HEK293 (cell line): ENCODE measurements around the gene KRTAP5-1.

Experiments used
- AEBP2 ChIP-seq: fragments of 450-650 bp; formaldehyde crosslinking; IDR thresholded peaks from 2 replicates; pipeline ENCODE4 v1.5.1; 2016; ENCODE audit warnings: missing biosample characterization, missing genetic modification characterization, borderline replicate concordance
- GLIS2 ChIP-seq: fragments of 450-650 bp; formaldehyde crosslinking; IDR thresholded peaks from 2 replicates; pipeline ENCODE4 v1.5.1; 2016; ENCODE audit warnings: missing biosample characterization, missing genetic modification characterization
- KLF7 ChIP-seq: fragments of 450-650 bp; formaldehyde crosslinking; IDR thresholded peaks from 2 replicates; pipeline ENCODE4 v1.5.1; 2016; ENCODE audit warnings: missing biosample characterization, missing genetic modification characterization, borderline replicate concordance
- KLF9 ChIP-seq: fragments of 450-650 bp; formaldehyde crosslinking; IDR thresholded peaks from 2 replicates; pipeline ENCODE4 v1.5.1; 2016; ENCODE audit warnings: missing biosample characterization, missing genetic modification characterization, low read depth
- PBX3 ChIP-seq: sonication (generic); formaldehyde crosslinking; IDR thresholded peaks from 2 replicates; pipeline ENCODE4 v1.8.1; 2022; ENCODE audit warnings: mild to moderate bottlenecking, moderate library complexity, missing genetic modification reagents
- SALL2 ChIP-seq: fragments of 450-650 bp; formaldehyde crosslinking; IDR thresholded peaks from 2 replicates; pipeline ENCODE4 v1.5.0; 2017; ENCODE audit warnings: missing biosample characterization, mild to moderate bottlenecking, missing genetic modification characterization, borderline replicate concordance
- ZBTB26 ChIP-seq: fragments of 450-650 bp; formaldehyde crosslinking; optimal IDR thresholded peaks from 2 replicates; pipeline ENCODE3; 2016; ENCODE audit warnings: missing biosample characterization, mild to moderate bottlenecking, missing genetic modification characterization
- ZBTB6 ChIP-seq: fragments of 450-650 bp; formaldehyde crosslinking; IDR thresholded peaks from 2 replicates; pipeline ENCODE4 v1.5.1; 2017; ENCODE audit warnings: missing biosample characterization, missing genetic modification characterization
- ZNF114 ChIP-seq: fragments of 450-650 bp; formaldehyde crosslinking; IDR thresholded peaks from 2 replicates; pipeline ENCODE4 v1.5.0; 2017; ENCODE audit warnings: missing biosample characterization, missing genetic modification characterization
- ZNF138 ChIP-seq: fragments of 450-650 bp; formaldehyde crosslinking; IDR thresholded peaks from 2 replicates; pipeline ENCODE4 v1.5.1; 2016; ENCODE audit warnings: missing biosample characterization, missing genetic modification characterization, borderline replicate concordance
- ZNF169 ChIP-seq: fragments of 450-650 bp; formaldehyde crosslinking; IDR thresholded peaks from 2 replicates; pipeline ENCODE4 v1.5.1; 2016; ENCODE audit warnings: missing biosample characterization, missing genetic modification characterization
- ZNF26 ChIP-seq: fragments of 450-650 bp; formaldehyde crosslinking; IDR thresholded peaks from 2 replicates; pipeline ENCODE4 v1.5.1; 2016; ENCODE audit warnings: missing biosample characterization, missing genetic modification characterization
- ZNF335 ChIP-seq: fragments of 450-650 bp; formaldehyde crosslinking; conservative IDR thresholded peaks from 2 replicates; pipeline ENCODE4 v1.5.1; 2016; ENCODE audit warnings: missing biosample characterization, missing genetic modification characterization
- ZNF366 ChIP-seq: fragments of 450-650 bp; formaldehyde crosslinking; conservative IDR thresholded peaks from 2 replicates; pipeline ENCODE4 v1.5.1; 2016; ENCODE audit warnings: missing biosample characterization, missing genetic modification characterization
- ZNF37A ChIP-seq: fragments of 450-650 bp; IDR thresholded peaks from 2 replicates; pipeline ENCODE4 v1.5.1; 2018; ENCODE audit warnings: missing biosample characterization, missing genetic modification characterization
- ZNF398 ChIP-seq: fragments of 450-650 bp; formaldehyde crosslinking; IDR thresholded peaks from 2 replicates; pipeline ENCODE4 v1.5.1; 2017; ENCODE audit warnings: missing biosample characterization, missing genetic modification characterization
- ZNF518A ChIP-seq: fragments of 450-650 bp; formaldehyde crosslinking; conservative IDR thresholded peaks from 2 replicates; pipeline ENCODE4 v1.5.1; 2016; ENCODE audit warnings: low read depth, missing biosample characterization, missing genetic modification characterization
- ZNF529 ChIP-seq: fragments of 450-650 bp; formaldehyde crosslinking; IDR thresholded peaks from 2 replicates; pipeline ENCODE4 v1.5.1; 2017; ENCODE audit warnings: missing genetic modification characterization, missing biosample characterization; ENCODE audit not compliant: insufficient replicate concordance
- ZNF571 ChIP-seq: fragments of 450-650 bp; formaldehyde crosslinking; IDR thresholded peaks from 2 replicates; pipeline ENCODE4 v1.5.0; 2017; ENCODE audit warnings: missing biosample characterization, missing genetic modification characterization
- ZNF596 ChIP-seq: fragments of 450-650 bp; IDR thresholded peaks from 2 replicates; pipeline ENCODE4 v1.5.0; 2018; ENCODE audit warnings: missing biosample characterization, mild to moderate bottlenecking, missing genetic modification characterization, moderate library complexity
- ZNF621 ChIP-seq: fragments of 450-650 bp; formaldehyde crosslinking; IDR thresholded peaks from 2 replicates; pipeline ENCODE4 v1.5.1; 2017; ENCODE audit warnings: missing biosample characterization, missing genetic modification characterization
- ZNF626 ChIP-seq: fragments of 450-650 bp; sonication (Bioruptor Pico); formaldehyde crosslinking; IDR thresholded peaks from 2 replicates; pipeline ENCODE4 v1.5.1; 2018; ENCODE audit warnings: missing biosample characterization, missing genetic modification characterization, inconsistent platforms
- ZNF701 ChIP-seq: fragments of 450-650 bp; formaldehyde crosslinking; IDR thresholded peaks from 2 replicates; pipeline ENCODE4 v1.5.1; 2016; ENCODE audit warnings: missing biosample characterization, missing genetic modification characterization
- ZNF76 ChIP-seq: fragments of 450-650 bp; formaldehyde crosslinking; IDR thresholded peaks from 2 replicates; pipeline ENCODE4; 2016; ENCODE audit warnings: low read depth, missing biosample characterization, missing genetic modification characterization, borderline replicate concordance
- ZNF768 ChIP-seq: fragments of 450-650 bp; formaldehyde crosslinking; IDR thresholded peaks from 2 replicates; pipeline ENCODE4 v1.5.1; 2018; ENCODE audit warnings: missing biosample characterization, mild to moderate bottlenecking, missing genetic modification characterization

Gene KRTAP5-1

GRCh38 chr11:1570896-1571759, 14.0 kb downstream of the KRTAP5-1 start (continued):
- TF ChIP-seq GLIS2 (tag by site-specific recombination) (peak; percentile 68), ZNF366 (tag by site-specific recombination) (no peak), ZBTB6 (tag by site-specific recombination) (no peak), ZNF37A (tag by site-specific recombination) (no peak), ZBTB26 (tag by site-specific recombination) (peak; percentile 38), ZNF626 (no peak), ZNF76 (tag by site-specific recombination) (no peak), ZNF701 (no peak), ZNF518A (tag by site-specific recombination) (no peak), KLF7 (tag by site-specific recombination) (no peak), ZNF335 (tag by site-specific recombination) (peak; percentile 64), AEBP2 (no peak), ZNF621 (tag by site-specific recombination) (no peak), ZNF169 (no peak), SALL2 (tag by site-specific recombination) (no peak), ZNF596 (no peak), ZNF26 (tag by site-specific recombination) (no peak), ZNF138 (tag by site-specific recombination) (no peak), PBX3 (CRISPR knock-in tag) (no peak), KLF9 (tag by site-specific recombination) (no peak; the same call in 1 of the 2 replicates), ZNF571 (tag by site-specific recombination) (no peak), ZNF398 (tag by site-specific recombination) (no peak), ZNF529 (no peak), ZNF768 (tag by site-specific recombination) (no peak), ZNF114 (tag by site-specific recombination) (no peak)
